Spleen (tissue), 11 donors: ENCODE measurements around the gene KTN1. TPM values are rescaled to one million over a fixed set of nuclear protein-coding genes. Genes with fewer than 3 reads are reported as not detected.
A peak's percentile ranks its signal among the peaks of the same experiment; 100 is the strongest.

ENCODE experiments used
- DNase-seq: peaks from one replicate; pipeline ENCODE4 v3.0.0-alpha.2; 2020
- H3K27ac ChIP-seq, 8 donors: fragments of 200-600 bp; sonication (generic) in 7 of 8; 1 replicate in 4 of 8; 2 replicates in 4 of 8; pipeline versions ENCODE4 v1.5.0 to v1.8.0; 2016 to 2021; ENCODE audit warnings: inconsistent platforms in 4 of 8, mild to moderate bottlenecking in 4 of 8, moderate library complexity in 1 of 8
- H3K27me3 ChIP-seq, 7 donors: fragments of 200-600 bp; sonication (generic) in 6 of 7; replicated peaks in 1 of 7; 1 replicate in 4 of 7; 2 replicates in 3 of 7; pipeline versions ENCODE4 v1.5.0 to v1.8.0; 2016 to 2021; ENCODE audit warnings: inconsistent platforms in 3 of 7, mild to moderate bottlenecking in 1 of 7
- H3K36me3 ChIP-seq, 6 donors: fragments of 200-600 bp; sonication (generic) in 5 of 6; 1 replicate in 4 of 6; 2 replicates in 2 of 6; pipeline versions ENCODE4 v1.5.0 to v1.8.0; 2016 to 2021; ENCODE audit warnings: inconsistent platforms in 2 of 6
- H3K4me1 ChIP-seq, 6 donors: fragments of 200-600 bp; sonication (generic) in 5 of 6; 1 replicate in 3 of 6; 2 replicates in 3 of 6; pipeline versions ENCODE4 v1.5.0 to v1.8.0; 2016 to 2021; ENCODE audit warnings: inconsistent platforms in 3 of 6
- H3K4me3 ChIP-seq, 8 donors: fragments of 200-600 bp; sonication (generic) in 7 of 8; 1 replicate in 4 of 8; 2 replicates in 4 of 8; pipeline versions ENCODE4 v1.5.0 to v1.8.0; 2016 to 2021; ENCODE audit warnings: inconsistent platforms in 4 of 8, mild to moderate bottlenecking in 4 of 8, moderate library complexity in 2 of 8
- H3K9me3 ChIP-seq, 8 donors: fragments of 200-600 bp; sonication (generic) in 7 of 8; 1 replicate in 4 of 8; 2 replicates in 4 of 8; pipeline versions ENCODE4 v1.5.0 to v1.8.0; 2016 to 2021; ENCODE audit warnings: inconsistent platforms in 4 of 8
- CTCF ChIP-seq, 11 experiments: fragments of 200-600 bp in 7 of 11; fragments of 450-650 bp in 4 of 11; sonication (generic) in 4 of 11; IDR thresholded peaks in 8 of 11; conservative IDR thresholded peaks in 3 of 11; 1 replicate in 7 of 11; 2 replicates in 4 of 11; pipeline versions ENCODE4 v1.4.0 to v1.8.0; 2016 to 2021; ENCODE audit warnings: antibody characterized with exemption in 11 of 11, inconsistent platforms in 4 of 11, mild to moderate bottlenecking in 1 of 11
- POLR2A ChIP-seq, 3 donors: fragments of 450-650 bp; IDR thresholded peaks; one replicate each; pipeline ENCODE4 v1.5.1; 2017; ENCODE audit warnings: antibody characterized with exemption in 3 of 3, mild to moderate bottlenecking in 1 of 3
- POLR2AphosphoS5 ChIP-seq, 3 donors: sonication (generic); formaldehyde crosslinking; IDR thresholded peaks; one replicate each; pipeline ENCODE4 v1.5.1; 2017; ENCODE audit warnings: antibody characterized with exemption in 3 of 3
- WGBS, 5 donors: extraction: QIAGEN DNeasy Blood & Tissue Kit in 3 of 5; methylation state at CpG; one replicate each; pipeline versions ENCODE4 v1.1.5 to v1.1.7; 2013 to 2018; 5-methylcytosine and 5-hydroxymethylcytosine counted together
- intact Hi-C: fragments of 100-400 bp; cut with DNase I; formaldehyde crosslinking; loops from one replicate; pipeline ENCODE4 v1.15.0; 2023; ENCODE audit warnings: low total_unique reads
- polyA plus RNA-seq, 3 donors: library from polyadenylated mRNA; stranded (reverse); fragments of 200-250 nt; gene quantifications; one replicate each; pipeline ENCODE4 v1.2.1, GENCODE V29; 2013
- total RNA-seq, 7 donors: library from RNA; depleted of rRNA in 3 of 7; stranded (reverse); fragments of >200 nt in 3 of 7; fragmentation: NEBNext Ultra II Directional in 4 of 7; extraction: Animal tissue kit (Norgen Biotek cat#: 25700) in 4 of 7; gene quantifications; one replicate each; pipeline versions ENCODE4 v1.1.0 to v1.2.1, GENCODE V29; 2016 to 2021
- donor health status: healthy with polysubstance abuse.
- donor health status: DM: no; HTN: no; CAD: no; lungs with moderate emphysema.
- donor health status: DM: no; HTN: no; CAD: no.
- donor health status: Bipolar disorder and iron deficiency.
- donor health status: healthy.
- donor health status: DM: no; HTN: no; CAD: no.
- donor health status: DM: yes; HTN: yes; CAD: no.

Gene KTN1
- total and polyA plus RNA-seq, 10 donors, result 53.1 to 139 (median 114) TPM

GRCh38 chr14:55582746-55583145 lies 2.7 kb downstream of the KTN1 start:
- H3K4me1 ChIP-seq, result peaks cover 43 to 88% (median 75%) of the 10 kb centered on the region in 6 donors
- no peak for TF ChIP-seq POLR2A (IDR thresholded peaks at IDR 0.05)
- no peak for TF ChIP-seq CTCF (IDR thresholded peaks at IDR 0.05 in 8 of 11, conservative IDR thresholded peaks at IDR 0.05 in 3 of 11)
- no peak for TF ChIP-seq POLR2AphosphoS5 (IDR thresholded peaks at IDR 0.05)
- H3K4me3 ChIP-seq, result peak overlapping the region in 1 of 8 donors; percentile 34
- DNase-seq, result no peak
- no peaks in the 10 kb centered on the region for H3K27me3 ChIP-seq
- no peaks in the 10 kb centered on the region for H3K36me3 ChIP-seq
- intact Hi-C loops, result no loop called here
- peak overlapping the region in 2 of 8 donors; percentile 1 to 4 for H3K27ac ChIP-seq
- 23 to 44% (median 34%) methylated on average over 2 of the region's 2 CpGs for WGBS, 5 donors
- H3K9me3 ChIP-seq, result no peaks in the 10 kb centered on the region

GRCh38 chr14:55583942-55584468 lies 4.0 kb downstream of the KTN1 start:
- Histone ChIP-seq H3K27ac (no peak overlapping the region), H3K27me3 (no peaks in the 10 kb centered on the region), H3K4me3 (no peak overlapping the region), H3K36me3 (no peaks in the 10 kb centered on the region), H3K4me1 (peaks cover 45 to 88% (median 80%) of the 10 kb centered on the region in 6 donors), H3K9me3 (no peaks in the 10 kb centered on the region)
- intact Hi-C loops, result no loop called here
- DNase-seq, result no peak
- WGBS, 5 donors, result 46 to 72% (median 63%) methylated on average over 2 of the region's 2 CpGs
- no peak for TF ChIP-seq CTCF (IDR thresholded peaks at IDR 0.05 in 8 of 11, conservative IDR thresholded peaks at IDR 0.05 in 3 of 11)
- TF ChIP-seq POLR2AphosphoS5 (IDR thresholded peaks at IDR 0.05), result no peak
- no peak for TF ChIP-seq POLR2A (IDR thresholded peaks at IDR 0.05)

DNA sequence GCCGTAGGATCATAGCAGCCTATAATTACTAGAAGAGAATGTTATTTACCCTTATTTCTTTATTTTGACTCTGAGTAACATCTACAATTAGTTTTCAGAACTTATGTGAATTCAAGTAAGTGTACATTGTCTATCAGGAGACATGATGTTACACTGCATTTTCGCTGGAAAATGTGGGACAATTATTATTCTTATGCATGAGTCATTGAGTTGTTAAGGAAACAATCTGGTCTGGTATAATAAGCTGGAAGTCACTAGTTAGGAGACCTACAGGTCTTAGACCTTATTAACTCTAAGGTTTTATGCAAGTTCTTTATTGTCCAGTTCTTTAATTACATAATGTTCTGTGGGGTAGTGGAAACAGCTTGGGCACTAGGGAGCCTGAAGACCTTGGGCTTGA lies 5.8 kb downstream of the KTN1 start:
- H3K4me3 ChIP-seq, result no peak overlapping the region
- TF ChIP-seq POLR2A (IDR thresholded peaks at IDR 0.05), result no peak
- no peak for TF ChIP-seq POLR2AphosphoS5 (IDR thresholded peaks at IDR 0.05)
- TF ChIP-seq CTCF (IDR thresholded peaks at IDR 0.05 in 8 of 11, conservative IDR thresholded peaks at IDR 0.05 in 3 of 11), result no peak
- 79 to 89% (median 83%) methylated on average over 2 of the region's 2 CpGs for WGBS, 5 donors
- H3K36me3 ChIP-seq, result no peaks in the 10 kb centered on the region
- H3K9me3 ChIP-seq, result no peaks in the 10 kb centered on the region
- H3K27ac ChIP-seq, result no peak overlapping the region
- no peaks in the 10 kb centered on the region for H3K27me3 ChIP-seq
- no peak for DNase-seq
- intact Hi-C loops, result no loop called here
- H3K4me1 ChIP-seq, result peaks cover 41 to 100% (median 81%) of the 10 kb centered on the region in 6 donors

DNA sequence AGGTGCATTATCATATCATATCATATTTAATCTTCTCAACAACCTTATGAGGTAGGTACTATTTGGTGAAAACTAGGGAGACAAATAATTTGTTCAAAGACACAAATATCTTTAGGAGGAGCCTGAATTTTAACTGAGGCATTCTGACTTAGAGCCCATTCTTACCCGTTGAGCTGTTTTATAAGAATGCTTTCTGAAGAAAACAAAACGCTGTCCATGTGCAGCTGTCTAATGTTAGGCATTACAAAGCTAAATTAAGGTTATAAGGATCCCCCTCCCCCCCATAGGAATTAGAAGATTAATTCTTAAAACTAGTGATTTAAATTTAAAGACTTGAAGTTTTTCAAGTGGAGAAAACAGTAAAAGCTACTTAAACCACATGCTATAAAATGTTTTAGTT lies 6.4 kb downstream of the KTN1 start:
- intact Hi-C loops, result no loop called here
- DNase-seq, result no peak
- WGBS, 5 donors, result 68 to 82% (median 74%) methylated on average over 2 of the region's 2 CpGs
- H3K36me3 ChIP-seq, result no peaks in the 10 kb centered on the region
- H3K4me3 ChIP-seq, result no peak overlapping the region
- TF ChIP-seq POLR2A (IDR thresholded peaks at IDR 0.05) (no peak), POLR2AphosphoS5 (IDR thresholded peaks at IDR 0.05) (no peak), CTCF (IDR thresholded peaks at IDR 0.05 in 8 of 11, conservative IDR thresholded peaks at IDR 0.05 in 3 of 11) (no peak)
- H3K27me3 ChIP-seq, result no peaks in the 10 kb centered on the region
- H3K9me3 ChIP-seq, result no peaks in the 10 kb centered on the region
- H3K27ac ChIP-seq, result no peak overlapping the region
- H3K4me1 ChIP-seq, result peaks cover 41 to 100% (median 76%) of the 10 kb centered on the region in 6 donors
